Ishikawa (cell line): Measurements from ENCODE around the gene PPP1R9A.

Experiments used
- EP300 ChIP-seq: IDR thresholded peaks from 2 replicates; pipeline ENCODE4 v1.6.1; 2012; ENCODE audit warnings: borderline replicate concordance
- YY1 ChIP-seq: IDR thresholded peaks from 2 replicates; pipeline ENCODE4 v1.6.1; 2012; ENCODE audit warnings: low read depth
- TF ChIP-seq, protein P1 (sequence below): IDR thresholded peaks from 2 replicates; pipeline ENCODE4 v1.6.1; 2012

DNA sequence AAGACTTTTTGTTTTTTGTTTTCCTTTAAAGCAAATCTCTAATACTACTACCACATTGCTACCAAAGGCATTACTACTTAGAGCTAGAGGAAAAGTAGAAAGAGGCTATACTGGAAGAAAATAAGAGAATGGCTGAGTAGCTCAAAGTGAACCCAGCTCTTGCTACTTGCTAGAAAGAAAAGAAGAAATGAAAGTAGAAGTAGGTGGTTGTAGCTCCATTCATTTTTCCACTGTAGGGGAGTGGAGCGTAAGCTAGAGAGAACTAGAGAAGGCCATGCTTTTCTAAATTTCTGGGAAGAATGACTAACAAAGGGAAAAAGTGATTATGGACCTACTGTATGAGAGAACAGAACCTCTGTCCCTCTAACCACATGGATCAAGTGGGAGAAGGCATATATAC is 232.5 kb downstream of the PPP1R9A start:
- TF ChIP-seq YY1 (no peak), EP300 (no peak)
- TF ChIP-seq, protein P1, sequence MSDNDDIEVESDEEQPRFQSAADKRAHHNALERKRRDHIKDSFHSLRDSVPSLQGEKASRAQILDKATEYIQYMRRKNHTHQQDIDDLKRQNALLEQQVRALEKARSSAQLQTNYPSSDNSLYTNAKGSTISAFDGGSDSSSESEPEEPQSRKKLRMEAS = no peak
